ENCODE data around the gene FBF1.
"Not testable (repeated sequence)": the region's sequence is repeated elsewhere in the genome, so short reads cannot be mapped to it uniquely, and the experiment has no call there.

FBF1 gene

GRCh38 chr17:75894049-75894733 lies 46.7 kb downstream of the FBF1 start:
- DNase-seq, result peak; percentile 33

GRCh38 chr17:75893305-75894048 lies 47.4 kb downstream of the FBF1 start:
- DNase-seq, result no peak

GRCh38 chr17:75892556-75893224 lies 48.2 kb downstream of the FBF1 start:
- DNase-seq, result no peak

- DNase-seq, result peak; percentile 56
Observed at GRCh38 chr17:75891605-75892555, 49.0 kb downstream of the FBF1 start.

- peak; percentile 86 for DNase-seq
Observed at GRCh38 chr17:75891022-75891604, 49.7 kb downstream of the FBF1 start.

GRCh38 chr17:75889454-75889853 lies 51.4 kb downstream of the FBF1 start:
- DNase-seq, result no peak

GRCh38 chr17:75888484-75888883 lies 52.4 kb downstream of the FBF1 start:
- peak; percentile 56 for DNase-seq

GRCh38 chr17:75885860-75886259 lies 55.0 kb downstream of the FBF1 start:
- DNase-seq, result not testable (repeated sequence)

- DNase-seq, result no peak
Observed at GRCh38 chr17:75885431-75885830, 55.4 kb downstream of the FBF1 start.

GRCh38 chr17:75881678-75882454 lies 59.0 kb downstream of the FBF1 start:
- DNase-seq, result no peak

- DNase-seq, result no peak
Observed at GRCh38 chr17:75880266-75880665, 60.6 kb downstream of the FBF1 start.

- DNase-seq, result peak; percentile 46
Observed at GRCh38 chr17:75878174-75878998, 62.5 kb downstream of the FBF1 start, which contains the start of gene TRIM47. TSS of gene TRIM47 (minus strand) at chr17:75878581. CDS start at chr17:75878548, 33 bp downstream.

- peak; percentile 80 for DNase-seq
Observed at GRCh38 chr17:75877752-75878173, 63.1 kb downstream of the FBF1 start.

- peak; percentile 40 for DNase-seq
Observed at GRCh38 chr17:75876938-75877751, 63.7 kb downstream of the FBF1 start.

GRCh38 chr17:75876190-75876937 lies 64.5 kb downstream of the FBF1 start:
- DNase-seq, result no peak

GRCh38 chr17:75875940-75876189 lies 65.0 kb downstream of the FBF1 start:
- no peak for DNase-seq

- DNase-seq, result no peak
Observed at GRCh38 chr17:75875182-75875939, 65.5 kb downstream of the FBF1 start.

Data from NCI-H82 (cell line).